Spleen (tissue), 3 donors: ENCODE data around the gene ROR1.

Source experiments
- POLR2A ChIP-seq, 3 donors: fragments of 450-650 bp; IDR thresholded peaks; one replicate each; pipeline ENCODE4 v1.5.1; 2017; ENCODE audit warnings: antibody characterized with exemption in 3 of 3, mild to moderate bottlenecking in 1 of 3
- POLR2AphosphoS5 ChIP-seq, 3 donors: sonication (generic); formaldehyde crosslinking; IDR thresholded peaks; one replicate each; pipeline ENCODE4 v1.5.1; 2017; ENCODE audit warnings: antibody characterized with exemption in 3 of 3

DNA sequence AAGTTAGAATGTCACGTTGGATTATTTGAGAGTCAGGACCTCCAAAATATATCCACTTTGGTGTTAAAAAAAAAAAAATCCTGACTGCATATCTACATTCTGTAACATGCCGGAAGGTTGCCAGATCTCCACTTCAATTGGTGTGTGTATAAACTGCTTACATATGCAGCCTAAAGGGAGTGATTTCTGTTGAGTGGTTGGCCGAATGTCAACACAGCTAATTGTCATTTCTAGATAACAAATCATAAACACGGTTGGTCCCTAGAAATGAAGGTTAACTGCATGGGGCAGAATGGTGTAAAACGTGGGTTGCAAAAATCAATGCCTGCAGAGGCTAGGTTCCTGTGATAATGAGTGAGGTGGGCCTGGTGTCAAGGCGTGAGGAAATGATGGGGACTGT, 15.0 kb upstream of the ROR1 start:
- TF ChIP-seq POLR2AphosphoS5 (IDR thresholded peaks at IDR 0.05): no peak
- TF ChIP-seq POLR2A (IDR thresholded peaks at IDR 0.05): no peak
